Measurements from ENCODE around the gene FANCC. TPM values are rescaled to one million over a fixed set of nuclear protein-coding genes. Genes with fewer than 3 reads are reported as not detected.

Gene FANCC
- total and polyA plus RNA-seq, 2 of the 8 experiments (the other 6 are each of a cell fraction or from before 2014, with no cell fraction given): 7.8 to 15.2 TPM

DNA sequence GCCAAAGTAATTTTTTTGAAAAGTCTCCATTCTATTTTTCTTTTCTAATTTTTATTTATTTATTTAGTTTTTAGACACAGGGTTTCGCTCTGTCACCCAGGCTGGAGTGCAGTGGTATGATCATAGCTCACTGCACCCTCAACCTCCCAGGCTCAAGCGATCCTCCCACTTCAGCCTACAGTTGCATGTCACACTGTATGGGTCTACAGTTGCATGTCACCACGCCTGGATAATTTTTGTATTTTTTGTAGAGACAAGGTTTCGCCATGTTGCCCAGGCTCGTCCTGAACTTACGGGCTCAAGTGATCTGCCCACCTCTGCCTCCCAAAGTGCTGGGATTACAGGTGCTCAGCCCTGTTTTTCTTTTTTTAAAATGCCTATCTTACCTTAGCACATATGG is 10.7 kb downstream of the FANCC start:
- WGBS, 2 experiments (ENCODE audit: extremely low coverage in 1 of 2, insufficient coverage in 1 of 2, insufficient read length in 1 of 2, insufficient replicate concordance in 2 of 2, low coverage in 1 of 2, low lambda C conversion rate in 2 of 2, missing lambda C conversion rate in 1 of 2): 92% methylated on average over 6 of the region's 6 CpGs; no CpG with 5 or more reads in 1 of the 2 experiments
- Histone ChIP-seq H4K8ac (ENCODE audit: extremely low read depth, insufficient read depth, low read length) (no peak overlapping the region), H3K18ac (ENCODE audit: extremely low read depth, low read length) (no peak overlapping the region), H2BK20ac (ENCODE audit: low read length) (no peak overlapping the region), H3K27ac (ENCODE audit: low read depth, low read length) (no peak overlapping the region), H3K79me1 (ENCODE audit: low read depth, low read length) (no peaks in the 10 kb centered on the region; the same call in 1 of the 2 replicates), H2BK5ac (ENCODE audit: low read depth, low read length) (no peak overlapping the region), H4K5ac (ENCODE audit: insufficient read length, low read depth, low read length) (no peak overlapping the region), H3K79me2 (ENCODE audit: control insufficient read depth in 1 of 2, insufficient read depth in 2 of 2, low read length in 2 of 2) (peaks cover 0 to 11% of the 10 kb centered on the region in 2 experiments; a peak in 2 of 4 replicates), H4K20me1 (replicated peaks in 1 of 2; ENCODE audit: control insufficient read depth in 1 of 2, insufficient read depth in 2 of 2, low read length in 2 of 2) (no peaks in the 10 kb centered on the region), H3K9ac (replicated peaks in 1 of 4; ENCODE audit: extremely low read depth in 1 of 4, low read depth in 3 of 4, low read length in 3 of 4) (no peak overlapping the region), H3K23ac (ENCODE audit: insufficient read length) (no peak overlapping the region), H3K4me3 (ENCODE audit: extremely low read depth in 1 of 4, insufficient read depth in 2 of 4, low read depth in 3 of 4, low read length in 4 of 4) (no peak overlapping the region), H2BK120ac (replicated peaks; ENCODE audit: low read depth, low read length) (no peak overlapping the region), H3K23me2 (ENCODE audit: low read depth, low read length) (no peaks in the 10 kb centered on the region), H3K27me3 (replicated peaks in 1 of 4; ENCODE audit: control insufficient read depth in 3 of 4, extremely low read depth in 1 of 4, insufficient read depth in 3 of 4, low read length in 3 of 4) (no peaks in the 10 kb centered on the region), H3K36me3 (ENCODE audit: control insufficient read depth in 2 of 4, insufficient read depth in 4 of 4, low read length in 3 of 4) (no peaks in the 10 kb centered on the region), H4K91ac (replicated peaks; ENCODE audit: insufficient read length, low read length) (no peak overlapping the region), H2AFZ (ENCODE audit: low read length) (no peak overlapping the region), H3K4me2 (ENCODE audit: insufficient read depth in 1 of 2, low read depth in 2 of 2, low read length in 2 of 2) (no peak overlapping the region), H3K4me1 (replicated peaks in 1 of 4; ENCODE audit: control insufficient read depth in 3 of 4, insufficient read depth in 4 of 4, low read length in 3 of 4) (peaks cover 0 to 3% (median 3%) of the 10 kb centered on the region in 4 experiments; a peak in 3 of 7 replicates), H2BK12ac (ENCODE audit: low read depth, low read length) (no peak overlapping the region), H2AK5ac (ENCODE audit: low read depth, low read length) (no peak overlapping the region), H3K14ac (ENCODE audit: insufficient read length) (no peak overlapping the region), H3K56ac (replicated peaks; ENCODE audit: insufficient read length, low read depth, low read length) (no peak overlapping the region), H2BK15ac (ENCODE audit: low read length) (no peak overlapping the region; the same call in 1 of the 2 replicates), H3K9me3 (ENCODE audit: insufficient read depth in 2 of 2, low read depth in 1 of 2, low read length in 1 of 2) (no peaks in the 10 kb centered on the region), H3K4ac (replicated peaks; ENCODE audit: insufficient read length, low read depth, low read length) (no peak overlapping the region)
- FAIRE-seq (no peak), DNase-seq (ENCODE audit: low read depth in 1 of 2, low spot score in 2 of 2) (no peak)
- CTCF ChIA-PET (ENCODE audit: partially characterized antibody): interaction anchor here (0.8 to 1.1 kb wide), 2 partner anchors 30 to 42 kb away, joined by 3 read pairs; no protein-coding TSS in a partner anchor
- POLR2A ChIA-PET (ENCODE audit: partially characterized antibody): interaction anchor here (1.0 to 1.3 kb wide), 2 partner anchors 10 to 12 kb away, joined by 4 read pairs; no protein-coding TSS in a partner anchor
- TF ChIP-seq KDM5A (IDR thresholded peaks at IDR 0.05; ENCODE audit: low read length) (no peak), TAF1 (IDR thresholded peaks at IDR 0.05; ENCODE audit: low read depth, low read length) (no peak), CBX8 (IDR thresholded peaks at IDR 0.05; ENCODE audit: borderline replicate concordance, low read depth, low read length) (no peak)
